LNCAP (cell line): ENCODE measurements around the gene NRP2.

Experiments
- CTCF ChIP-seq: fragments of 450-650 bp; IDR thresholded peaks from 2 replicates; pipeline ENCODE4 v1.5.1; 2017; ENCODE audit warnings: mild to moderate bottlenecking

Gene NRP2

GRCh38 chr2:205733082-205733481, 50.8 kb downstream of the NRP2 start:
- no peak for TF ChIP-seq CTCF

GRCh38 chr2:205733648-205734047, 51.3 kb downstream of the NRP2 start:
- TF ChIP-seq CTCF: no peak

- no peak for TF ChIP-seq CTCF
These were observed 52.2 kb downstream of the NRP2 start for GRCh38 chr2:205734436-205735037.

GRCh38 chr2:205738117-205738968, 56.0 kb downstream of the NRP2 start:
- TF ChIP-seq CTCF: no peak

GRCh38 chr2:205739620-205740019, 57.3 kb downstream of the NRP2 start:
- no peak for TF ChIP-seq CTCF

GRCh38 chr2:205740381-205740780, 58.1 kb downstream of the NRP2 start:
- no peak for TF ChIP-seq CTCF

GRCh38 chr2:205741256-205741978, 59.1 kb downstream of the NRP2 start:
- no peak for TF ChIP-seq CTCF
